ENCODE results near the gene DCLK3.

Gene DCLK3

GRCh38 chr3:36756269-36756668 lies 8.1 kb downstream of the DCLK3 start:
- no peak overlapping the region for H3K4me3 ChIP-seq (ENCODE audit: control insufficient read depth, low read depth, low read length)
- no peak for DNase-seq (ENCODE audit: low read depth)
- no peak for TF ChIP-seq CTCF (IDR thresholded peaks at IDR 0.05; ENCODE audit: control insufficient read depth, insufficient read depth, low read depth, low read length, missing control alignments)

GRCh38 chr3:36751326-36751725 lies 13.0 kb downstream of the DCLK3 start:
- H3K4me3 ChIP-seq (ENCODE audit: control insufficient read depth, low read depth, low read length), result no peak overlapping the region
- no peak for DNase-seq (ENCODE audit: low read depth)
- TF ChIP-seq CTCF (IDR thresholded peaks at IDR 0.05; ENCODE audit: control insufficient read depth, insufficient read depth, low read depth, low read length, missing control alignments), result no peak

GRCh38 chr3:36750737-36751136 lies 13.6 kb downstream of the DCLK3 start:
- no peak for DNase-seq (ENCODE audit: low read depth)
- no peak for TF ChIP-seq CTCF (IDR thresholded peaks at IDR 0.05; ENCODE audit: control insufficient read depth, insufficient read depth, low read depth, low read length, missing control alignments)
- H3K4me3 ChIP-seq (ENCODE audit: control insufficient read depth, low read depth, low read length), result no peak overlapping the region

GRCh38 chr3:36744763-36745162 lies 19.6 kb downstream of the DCLK3 start:
- no peak for TF ChIP-seq CTCF (IDR thresholded peaks at IDR 0.05; ENCODE audit: control insufficient read depth, insufficient read depth, low read depth, low read length, missing control alignments)
- no peak overlapping the region for H3K4me3 ChIP-seq (ENCODE audit: control insufficient read depth, low read depth, low read length)
- DNase-seq (ENCODE audit: low read depth), result no peak

GRCh38 chr3:36743826-36744225 lies 20.5 kb downstream of the DCLK3 start:
- no peak for DNase-seq (ENCODE audit: low read depth)
- H3K4me3 ChIP-seq (ENCODE audit: control insufficient read depth, low read depth, low read length), result no peak overlapping the region
- TF ChIP-seq CTCF (IDR thresholded peaks at IDR 0.05; ENCODE audit: control insufficient read depth, insufficient read depth, low read depth, low read length, missing control alignments), result no peak

- H3K4me3 ChIP-seq (ENCODE audit: control insufficient read depth, low read depth, low read length), result no peak overlapping the region
- no peak for DNase-seq (ENCODE audit: low read depth)
- TF ChIP-seq CTCF (IDR thresholded peaks at IDR 0.05; ENCODE audit: control insufficient read depth, insufficient read depth, low read depth, low read length, missing control alignments), result peak; percentile 44
These were observed 23.1 kb downstream of the DCLK3 start for GRCh38 chr3:36741285-36741684.

- no peak overlapping the region for H3K4me3 ChIP-seq (ENCODE audit: control insufficient read depth, low read depth, low read length)
- DNase-seq (ENCODE audit: low read depth), result no peak
- no peak for TF ChIP-seq CTCF (IDR thresholded peaks at IDR 0.05; ENCODE audit: control insufficient read depth, insufficient read depth, low read depth, low read length, missing control alignments)
These were observed 23.6 kb downstream of the DCLK3 start for GRCh38 chr3:36740787-36741186.
